NCI-H146 treated with DMSO at 0.1 percent for 48 hours (cell line): Measurements from ENCODE around the gene RPTOR.

Experiments
- DNase-seq: peaks from one replicate; lab custom pipeline; 2025; ENCODE audit not compliant: unreplicated experiment; lab: John Stamatoyannopoulos, UW

RPTOR gene

DNA sequence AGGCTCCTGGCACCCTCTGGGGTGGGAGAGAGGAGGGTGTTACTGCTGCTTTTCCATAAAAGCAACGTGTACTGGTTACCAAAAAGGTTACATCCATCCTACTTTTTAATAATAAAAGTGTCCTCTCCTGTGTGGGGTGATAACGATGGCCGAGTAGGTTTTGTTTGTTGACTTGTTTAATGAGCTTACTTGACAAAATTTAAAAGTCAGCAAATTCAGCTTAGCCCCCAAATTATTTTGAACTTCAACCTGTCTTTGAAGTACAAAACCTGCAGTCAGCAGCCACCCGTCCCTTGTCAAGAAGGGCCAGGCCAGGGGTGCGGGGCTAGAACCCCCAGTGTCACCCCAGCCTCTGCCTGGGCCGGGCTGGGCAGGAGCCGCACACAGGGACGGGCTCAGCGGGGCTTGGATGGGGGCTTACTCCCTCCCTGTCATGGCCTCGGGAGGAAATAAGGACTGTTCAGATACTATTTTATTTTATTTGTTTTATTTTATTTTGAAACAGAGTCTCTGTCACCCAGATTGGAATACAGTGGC lies 343.1 kb downstream of the RPTOR start:
- DNase-seq: no peak

DNA sequence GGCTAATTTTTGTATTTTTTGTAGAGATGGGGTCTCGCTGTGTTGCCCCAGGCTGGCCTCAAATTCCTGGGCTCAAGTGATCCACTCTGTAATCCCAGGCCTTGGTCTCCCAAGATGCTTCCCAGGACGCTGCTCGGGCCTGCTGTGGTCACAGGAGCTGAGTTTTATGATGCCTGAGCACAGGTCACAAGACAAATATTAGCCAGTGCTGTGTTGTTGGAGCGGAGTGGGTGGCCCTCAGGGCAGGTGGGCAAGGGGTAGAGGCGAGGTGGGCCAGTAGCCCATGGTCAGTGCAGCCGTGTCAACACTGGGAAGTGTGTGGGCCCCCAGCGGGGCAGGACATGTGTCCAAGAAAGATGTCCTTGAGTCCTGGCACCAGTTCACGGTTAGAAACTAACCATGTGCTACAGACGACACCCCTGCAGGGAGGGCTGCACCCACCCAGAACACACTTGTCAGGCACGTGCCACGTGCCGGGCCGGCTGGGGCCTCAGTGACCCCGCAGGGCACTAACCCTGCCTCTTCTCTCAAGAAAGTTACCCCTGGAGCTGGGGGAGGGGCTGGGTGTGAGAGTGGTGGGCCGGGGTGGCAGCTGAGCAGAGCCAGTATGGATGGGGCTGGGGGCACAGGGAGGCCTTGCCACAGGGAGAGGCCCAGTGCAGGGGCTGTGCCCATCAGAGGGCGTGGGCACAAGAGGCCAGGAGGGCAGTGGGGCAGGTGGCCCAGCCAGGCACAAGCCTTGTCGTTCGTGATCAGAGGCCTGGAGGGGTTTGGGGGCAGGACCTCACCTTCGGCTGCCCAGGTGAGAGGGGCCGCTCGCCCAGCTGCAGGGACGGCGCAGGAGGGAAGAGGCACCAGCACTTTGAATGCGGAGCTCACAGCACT lies 343.9 kb downstream of the RPTOR start:
- DNase-seq: no peak

DNA sequence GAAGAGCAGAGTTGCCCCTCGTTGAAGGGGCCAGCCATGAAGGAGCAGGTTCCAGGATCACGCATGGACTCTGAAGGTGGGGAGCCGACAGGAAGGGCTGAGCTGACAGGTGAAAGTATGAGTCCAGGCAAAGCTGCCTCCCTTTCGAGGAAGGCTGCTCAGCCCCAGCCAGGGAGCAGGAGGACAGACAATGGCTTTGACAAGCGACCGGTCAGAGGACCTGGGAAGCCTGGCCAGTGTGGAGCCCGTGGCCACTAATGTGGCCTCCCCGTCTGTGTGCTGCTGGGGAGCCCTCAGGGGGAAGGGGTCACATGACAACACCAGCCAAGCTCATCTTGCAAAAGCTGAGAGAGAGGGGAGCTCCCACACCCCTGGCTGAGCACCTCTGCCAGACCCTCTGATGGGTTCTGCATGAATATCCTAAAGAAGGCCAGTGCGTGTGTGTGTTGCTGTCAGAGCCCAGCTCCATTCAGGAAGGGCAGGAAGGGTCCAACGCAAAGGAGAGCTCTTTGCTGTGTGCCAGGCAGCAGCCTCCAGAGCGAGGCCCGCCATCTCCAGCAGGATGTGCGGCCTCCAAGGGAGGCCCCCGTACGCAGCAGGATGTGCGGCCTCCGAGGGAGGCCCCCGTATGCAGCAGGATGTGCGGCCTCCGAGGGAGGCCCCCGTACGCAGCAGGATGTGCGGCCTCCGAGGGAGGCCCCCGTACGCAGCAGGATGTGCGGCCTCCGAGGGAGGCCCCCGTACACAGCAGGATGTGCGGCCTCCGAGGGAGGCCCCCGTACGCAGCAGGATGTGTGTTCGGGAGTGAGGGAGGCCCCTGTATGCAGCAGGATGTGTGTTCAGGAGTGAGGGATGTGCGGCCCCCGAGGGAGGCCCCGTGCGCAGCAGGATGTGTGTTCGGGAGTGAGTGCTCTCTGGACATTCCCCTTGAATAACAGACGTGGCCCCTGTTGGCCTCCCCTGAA lies 344.9 kb downstream of the RPTOR start:
- DNase-seq: no peak

DNA sequence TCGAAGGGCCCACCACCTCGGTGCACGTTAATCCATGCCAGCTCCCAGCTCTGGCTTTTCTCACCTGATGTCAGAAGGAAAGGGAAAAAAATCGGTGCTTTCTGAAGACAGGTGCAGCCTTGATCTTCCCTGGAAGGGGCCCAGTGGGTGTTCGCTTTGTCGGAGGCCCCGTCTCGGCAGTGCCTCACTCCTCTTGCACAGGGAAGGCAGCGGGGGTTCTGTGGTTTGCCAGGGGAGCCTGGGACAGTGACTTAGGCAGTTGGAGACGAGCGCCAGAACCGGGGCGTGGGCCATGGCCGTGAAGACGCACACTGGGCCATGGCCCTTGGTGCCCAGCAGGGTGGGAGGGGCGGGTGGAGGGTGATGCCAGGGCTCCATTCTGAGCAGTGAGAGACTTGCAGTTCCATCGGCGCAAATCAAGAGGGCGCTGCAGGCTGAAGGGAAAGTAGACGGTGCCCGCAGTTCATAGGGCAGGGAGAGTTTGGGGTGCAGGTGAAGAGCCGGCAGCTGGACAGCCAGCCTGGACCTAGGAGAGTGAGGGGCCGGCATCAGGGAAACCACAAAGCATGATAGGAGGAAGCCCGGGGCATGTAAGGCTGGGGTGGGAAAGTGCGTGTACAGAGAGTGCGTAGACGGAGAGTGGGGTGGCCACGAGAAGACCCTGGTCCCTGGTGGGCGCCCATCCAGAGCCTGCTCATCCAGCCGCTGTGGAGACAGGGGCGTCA lies 345.7 kb downstream of the RPTOR start:
- DNase-seq: no peak

DNA sequence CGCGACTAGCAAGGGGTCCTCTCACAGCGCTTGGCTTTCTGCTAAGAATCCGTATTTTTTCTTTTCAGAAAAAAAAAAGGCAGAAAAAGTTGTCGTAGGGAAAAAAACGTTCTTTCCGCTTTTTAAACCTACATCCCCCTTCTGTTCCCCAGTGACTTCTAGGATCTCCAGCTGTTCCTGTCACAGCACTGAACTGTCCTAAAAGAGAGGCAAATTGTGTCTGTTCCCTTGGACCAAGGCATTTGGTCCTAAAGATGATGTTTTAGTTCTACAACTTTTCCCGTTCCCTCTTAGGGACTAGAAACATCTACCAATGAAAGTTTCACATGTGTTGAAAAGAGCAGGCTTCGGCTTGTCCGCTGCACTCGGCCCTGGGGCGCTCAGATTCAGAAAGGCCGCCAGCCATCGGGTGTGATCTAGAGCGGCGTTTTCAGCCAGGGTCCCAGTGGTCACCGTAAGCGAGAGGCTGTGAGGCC lies 346.3 kb downstream of the RPTOR start:
- no peak for DNase-seq

DNA sequence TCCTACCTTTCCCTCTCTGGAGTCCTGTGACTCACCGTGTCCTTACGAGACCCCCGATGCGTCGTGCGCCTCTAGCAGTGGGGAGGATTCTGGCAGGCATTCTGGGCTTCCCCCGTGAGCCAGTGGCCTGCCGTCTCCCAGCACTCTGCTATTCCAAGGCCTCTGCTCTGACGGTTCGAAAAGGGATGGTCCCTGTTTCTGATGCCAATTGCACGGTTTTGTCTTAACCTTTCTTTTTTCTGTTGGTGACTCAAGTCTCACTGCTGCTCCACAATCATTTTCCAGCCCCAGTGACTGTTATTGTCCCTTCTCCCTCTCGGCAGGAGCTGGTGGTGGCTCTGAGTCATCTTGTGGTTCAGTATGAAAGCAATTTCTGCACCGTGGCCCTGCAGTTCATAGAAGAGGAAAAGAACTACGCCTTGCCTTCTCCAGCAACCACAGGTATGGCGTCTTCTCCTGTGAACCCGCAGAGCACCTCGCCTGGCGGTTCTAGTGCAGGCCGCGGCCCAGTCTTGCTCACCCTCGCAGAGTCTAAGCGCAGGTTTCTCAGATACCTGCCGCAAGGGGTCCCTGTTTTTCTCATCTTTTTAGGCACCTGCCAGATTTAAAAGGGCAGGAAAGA lies 346.9 kb downstream of the RPTOR start:
- DNase-seq: no peak

DNA sequence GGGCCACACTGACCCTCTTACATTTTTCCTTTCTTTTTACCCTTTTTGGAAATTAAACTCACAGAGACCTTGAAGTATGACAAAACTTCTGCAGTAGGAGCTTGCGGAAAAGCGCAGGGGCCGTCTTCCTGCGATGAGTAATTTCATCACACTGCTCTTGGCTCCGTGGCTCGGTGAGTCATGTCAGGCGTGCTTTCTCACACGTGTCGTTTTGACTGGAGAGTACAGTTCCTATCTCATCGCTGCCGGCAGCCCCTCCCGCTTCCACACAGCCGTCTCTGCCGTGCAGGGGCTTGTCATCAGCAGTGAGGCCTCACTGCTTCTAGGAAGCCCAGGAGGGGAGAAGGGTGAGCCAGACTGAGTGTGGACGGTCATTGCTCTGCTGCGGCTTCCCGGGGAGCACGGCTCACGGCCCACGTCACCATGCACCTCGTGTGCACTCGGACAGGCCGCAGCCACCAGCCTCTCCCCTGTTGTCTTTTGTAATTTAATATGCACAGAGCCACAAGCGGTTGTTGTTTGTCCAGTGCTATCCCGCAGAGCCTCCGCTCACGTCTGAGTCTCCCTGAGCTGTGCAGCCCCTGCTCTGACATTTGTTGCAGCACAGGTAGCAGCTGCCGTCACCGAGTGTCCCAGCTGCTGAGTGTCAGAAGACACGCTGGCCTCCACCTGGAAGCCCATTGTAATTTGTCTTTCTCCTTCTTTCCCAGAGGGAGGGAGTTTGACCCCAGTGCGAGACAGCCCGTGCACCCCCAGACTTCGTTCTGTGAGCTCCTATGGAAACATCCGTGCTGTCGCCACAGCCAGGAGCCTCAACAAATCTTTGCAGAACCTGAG lies 347.6 kb downstream of the RPTOR start:
- peak; percentile 90 for DNase-seq

DNA sequence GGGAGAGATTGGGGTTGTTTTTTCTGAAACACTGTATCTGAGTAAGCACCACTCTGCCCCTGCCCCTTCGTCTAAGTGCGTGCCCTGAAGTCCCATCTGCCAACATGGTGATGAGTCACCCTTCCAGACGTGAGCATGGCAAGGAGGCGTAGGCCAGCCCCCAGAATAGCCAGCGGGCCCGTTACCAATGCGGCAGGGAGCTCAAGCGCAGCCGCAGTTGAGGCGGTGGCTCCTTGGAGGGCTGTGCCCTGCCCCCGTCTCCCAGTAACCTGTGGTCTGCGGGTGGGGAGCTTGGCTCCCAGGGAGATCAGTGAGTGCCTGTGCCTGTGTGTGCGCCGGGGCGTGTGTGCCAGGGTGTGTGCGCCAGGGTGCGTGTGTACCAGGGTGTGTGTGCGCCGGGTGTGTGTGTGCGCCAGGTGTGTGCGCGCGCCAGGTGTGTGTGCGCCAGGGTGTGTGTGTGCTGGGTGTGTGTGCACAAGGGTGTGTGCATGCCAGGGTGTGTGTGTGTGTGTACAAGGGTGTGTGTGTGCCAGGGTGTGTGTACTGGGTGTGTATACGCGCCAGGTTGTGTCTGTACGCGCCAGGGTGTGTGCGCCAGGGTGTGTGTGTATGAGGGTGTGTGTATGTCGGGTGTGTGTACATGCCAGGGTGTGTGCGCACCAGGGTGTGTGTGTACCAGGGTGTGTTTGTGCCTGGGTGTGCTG lies 348.4 kb downstream of the RPTOR start:
- no peak for DNase-seq

DNA sequence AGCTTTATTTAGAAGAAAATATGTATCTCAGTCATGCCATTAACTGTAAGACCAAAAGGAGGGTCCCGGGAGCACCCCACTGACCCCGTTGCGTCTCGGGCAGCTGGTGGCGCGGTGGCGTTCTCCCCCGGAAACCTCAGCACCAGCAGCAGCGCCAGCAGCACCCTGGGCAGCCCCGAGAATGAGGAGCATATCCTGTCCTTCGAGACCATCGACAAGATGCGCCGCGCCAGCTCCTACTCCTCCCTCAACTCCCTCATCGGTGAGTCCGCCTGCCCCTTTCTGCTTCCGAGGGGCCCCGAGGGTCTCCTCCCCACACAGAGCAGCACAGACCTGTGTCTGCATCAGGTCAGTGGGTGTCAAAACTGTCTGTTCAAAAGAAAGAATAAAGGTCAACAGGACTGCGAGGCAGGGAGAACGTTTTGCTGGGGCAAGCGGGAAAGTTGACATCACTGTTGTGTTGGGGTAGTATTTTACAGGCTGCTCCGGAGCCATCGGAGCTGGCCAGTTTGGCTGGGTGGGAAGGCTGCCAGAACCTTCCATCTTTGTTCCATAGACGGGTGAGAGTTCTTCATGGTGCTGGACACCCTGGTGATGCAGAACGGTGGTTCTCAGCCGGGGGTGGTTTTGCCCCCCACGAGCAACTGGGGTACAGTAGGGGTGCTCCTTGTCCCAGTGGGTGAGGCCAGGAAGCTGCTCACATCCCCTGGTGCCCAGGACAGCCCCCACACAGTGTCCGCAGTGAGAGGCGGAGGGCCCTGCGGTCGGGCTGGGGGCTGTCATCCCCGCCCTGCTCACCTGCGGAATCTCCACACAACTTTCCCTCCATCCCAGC lies 349.2 kb downstream of the RPTOR start:
- no peak for DNase-seq

DNA sequence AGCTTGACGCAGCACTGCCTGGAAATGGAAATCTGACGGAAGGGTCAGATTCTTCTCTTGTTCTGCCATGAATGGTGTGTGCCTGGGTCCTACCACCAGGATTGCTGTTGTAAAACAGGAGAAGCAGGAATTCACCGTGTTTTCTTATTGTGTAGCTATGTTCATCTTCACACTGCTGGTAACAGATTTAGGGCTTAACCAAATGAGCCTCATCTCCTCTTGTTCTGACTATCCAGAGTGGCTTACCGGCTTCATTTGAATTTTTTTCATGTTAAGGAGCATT lies 349.7 kb downstream of the RPTOR start:
- DNase-seq: no peak

DNA sequence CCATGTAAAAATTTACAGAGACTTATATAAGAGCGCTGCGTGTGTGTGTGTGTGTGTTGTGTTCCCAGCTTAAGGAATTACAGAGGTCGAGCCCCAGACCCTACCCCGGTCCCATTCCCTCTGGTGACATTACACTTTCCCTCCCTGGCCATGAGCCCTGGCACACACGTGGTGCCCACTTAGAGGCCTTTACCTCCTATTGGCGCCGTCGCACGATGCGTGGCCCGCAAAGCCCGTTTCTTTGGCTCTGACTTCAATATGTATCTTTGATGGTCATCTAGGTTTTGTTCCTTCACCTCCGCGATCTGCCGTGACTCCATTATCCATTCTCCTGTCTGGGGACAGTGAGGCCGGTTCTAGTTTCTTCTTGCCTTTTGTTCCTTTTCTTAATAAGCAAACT lies 350.1 kb downstream of the RPTOR start:
- DNase-seq: no peak

DNA sequence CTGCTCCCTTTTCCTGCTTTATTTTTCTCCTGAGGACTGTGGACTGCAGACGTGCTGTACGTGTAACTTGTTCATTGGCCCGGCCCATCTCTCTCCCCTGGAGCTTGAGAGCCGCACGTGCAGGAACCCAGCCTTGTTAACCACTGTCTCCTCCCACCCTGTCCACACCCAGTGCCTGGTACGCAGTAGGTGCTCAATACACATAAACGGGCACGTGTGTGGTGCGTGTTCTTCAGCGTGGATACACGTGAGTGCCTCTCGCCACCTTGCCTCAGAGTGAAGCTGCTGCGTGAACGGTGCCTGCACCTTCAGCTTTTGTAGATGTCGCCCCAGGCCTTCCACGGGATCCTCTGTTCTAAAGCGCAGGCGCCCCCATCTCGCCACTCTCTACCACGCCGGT lies 350.7 kb downstream of the RPTOR start:
- DNase-seq: no peak

DNA sequence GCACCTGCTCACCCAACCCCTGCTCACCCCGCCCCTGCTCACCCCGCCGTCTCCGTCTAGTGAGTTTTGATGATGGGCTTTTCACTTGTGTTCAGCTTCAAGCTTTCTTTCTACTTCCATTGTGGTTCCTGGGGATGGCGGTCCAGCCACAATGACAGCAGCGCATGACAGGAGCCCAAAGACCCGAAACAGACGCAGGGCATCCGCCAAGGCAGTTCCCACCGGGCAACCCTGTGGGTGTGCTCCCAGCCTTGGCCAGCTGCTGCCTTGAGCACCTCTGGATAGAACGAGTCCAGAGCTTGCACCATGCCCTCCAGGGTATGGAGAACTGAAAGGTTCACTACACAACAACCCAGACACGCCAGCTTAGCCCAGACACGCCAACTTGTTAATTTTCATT lies 354.1 kb downstream of the RPTOR start:
- no peak for DNase-seq

DNA sequence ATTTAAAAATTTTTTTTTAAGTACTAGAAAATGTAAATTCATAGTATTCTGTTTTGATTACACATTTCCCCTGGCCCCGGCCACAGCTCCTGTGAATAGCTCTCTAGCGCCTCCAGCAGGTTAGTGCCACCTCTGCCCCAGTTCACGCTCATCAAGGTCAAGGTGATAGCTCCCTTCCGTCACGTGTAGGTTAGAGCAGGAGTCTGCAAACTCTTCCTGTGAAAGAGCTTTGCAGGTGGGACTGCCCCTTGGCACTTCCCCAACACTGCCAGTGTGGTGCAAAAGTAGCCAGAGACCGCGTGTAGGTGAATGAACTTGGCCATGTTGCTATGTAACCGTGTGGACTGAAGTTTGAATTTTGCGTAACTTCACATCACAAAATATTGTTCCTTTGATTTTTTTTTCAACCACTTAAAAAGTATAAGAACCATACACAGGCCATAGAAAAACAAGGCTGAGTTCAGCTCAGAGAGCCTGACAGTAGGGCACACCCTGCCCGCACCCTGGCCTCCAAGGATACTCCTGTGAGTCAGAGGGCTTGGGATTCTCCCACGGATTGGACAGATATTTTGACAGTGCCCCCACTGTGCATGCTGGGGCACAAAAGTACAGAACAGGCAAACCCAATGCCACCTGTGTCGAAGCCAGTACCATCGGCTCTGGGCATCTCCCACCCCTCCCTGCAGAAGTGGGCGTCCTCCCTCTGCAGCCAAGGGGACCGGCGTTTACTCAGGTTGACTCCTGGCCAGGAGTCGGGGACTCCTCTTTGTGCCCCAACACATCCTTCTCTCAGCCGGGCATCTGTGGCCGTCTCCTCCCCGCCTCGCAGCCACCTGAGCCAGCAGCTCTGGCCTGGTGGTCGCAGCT lies 355.0 kb downstream of the RPTOR start:
- no peak for DNase-seq

DNA sequence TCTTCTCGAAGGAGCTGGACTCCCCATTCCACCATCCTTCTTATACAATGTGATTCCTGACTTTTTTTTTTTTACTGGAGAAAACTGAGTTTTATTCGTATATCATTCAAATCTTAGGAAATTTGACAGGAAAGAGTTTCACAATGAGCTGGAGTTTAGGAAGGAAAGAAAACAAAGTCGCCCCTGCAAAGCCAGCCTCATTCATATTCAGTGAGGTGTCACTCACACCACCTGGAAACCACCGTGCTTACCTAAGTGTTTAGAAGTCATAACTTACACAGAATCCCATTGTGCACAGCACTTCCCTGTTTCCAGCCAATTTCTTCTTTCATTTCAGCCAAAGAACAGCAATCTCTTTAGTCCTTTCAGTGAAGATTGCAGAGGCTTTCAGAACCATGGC lies 356.7 kb downstream of the RPTOR start:
- no peak for DNase-seq

DNA sequence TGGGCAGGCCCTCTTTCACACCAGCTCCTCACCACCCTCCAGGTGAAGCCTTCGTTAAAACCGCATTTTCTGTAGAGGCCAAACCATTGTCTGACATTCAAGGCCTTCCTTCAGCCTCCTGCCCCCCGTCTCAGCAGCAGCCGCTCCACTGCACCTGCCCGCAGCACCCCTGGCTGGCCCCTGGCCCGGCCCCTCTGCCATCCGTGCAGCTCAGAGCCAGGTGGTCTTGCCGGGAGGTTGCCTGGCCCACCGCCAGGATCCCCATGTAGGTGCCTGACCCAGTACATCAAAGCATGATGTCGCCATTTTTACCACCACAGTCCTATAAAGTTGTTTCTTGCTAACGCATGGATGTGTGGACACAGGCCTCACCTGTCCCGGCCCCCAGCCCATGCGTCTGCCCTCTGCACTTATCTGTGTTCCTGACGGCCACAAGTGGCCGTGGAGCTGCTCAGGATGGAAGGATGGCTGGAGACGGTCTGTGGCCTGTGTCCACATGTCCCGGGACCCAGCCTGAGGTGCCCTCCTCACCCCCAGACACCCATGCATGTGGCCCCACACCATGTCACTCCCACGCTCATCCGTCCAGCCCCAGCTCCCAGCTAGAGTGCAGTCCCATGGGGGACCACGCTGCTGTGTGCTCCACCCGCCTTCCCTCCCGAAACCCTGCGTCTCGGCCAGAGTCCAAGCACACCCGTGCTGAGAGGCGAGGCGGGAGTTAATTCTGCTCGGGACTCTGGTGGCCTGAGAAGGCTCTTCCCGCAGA lies 357.7 kb downstream of the RPTOR start:
- DNase-seq: no peak
